T-helper 9 cell (primary cell): ENCODE data around the gene BTN1A1.
"Not testable (repeated sequence)": the region's sequence is repeated elsewhere in the genome, so short reads cannot be mapped to it uniquely, and the experiment has no call there.

Source experiments
- DNase-seq: peaks from one replicate; pipeline ENCODE4 v3.0.0-alpha.2; 2020
- total RNA-seq, 2 donors: gene quantifications; one replicate each; lab custom pipeline; 2026; lab: John Stamatoyannopoulos, UW

Gene BTN1A1, protein sequence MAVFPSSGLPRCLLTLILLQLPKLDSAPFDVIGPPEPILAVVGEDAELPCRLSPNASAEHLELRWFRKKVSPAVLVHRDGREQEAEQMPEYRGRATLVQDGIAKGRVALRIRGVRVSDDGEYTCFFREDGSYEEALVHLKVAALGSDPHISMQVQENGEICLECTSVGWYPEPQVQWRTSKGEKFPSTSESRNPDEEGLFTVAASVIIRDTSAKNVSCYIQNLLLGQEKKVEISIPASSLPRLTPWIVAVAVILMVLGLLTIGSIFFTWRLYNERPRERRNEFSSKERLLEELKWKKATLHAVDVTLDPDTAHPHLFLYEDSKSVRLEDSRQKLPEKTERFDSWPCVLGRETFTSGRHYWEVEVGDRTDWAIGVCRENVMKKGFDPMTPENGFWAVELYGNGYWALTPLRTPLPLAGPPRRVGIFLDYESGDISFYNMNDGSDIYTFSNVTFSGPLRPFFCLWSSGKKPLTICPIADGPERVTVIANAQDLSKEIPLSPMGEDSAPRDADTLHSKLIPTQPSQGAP
- total RNA-seq: 0 reads per million in 2 donors

DNA sequence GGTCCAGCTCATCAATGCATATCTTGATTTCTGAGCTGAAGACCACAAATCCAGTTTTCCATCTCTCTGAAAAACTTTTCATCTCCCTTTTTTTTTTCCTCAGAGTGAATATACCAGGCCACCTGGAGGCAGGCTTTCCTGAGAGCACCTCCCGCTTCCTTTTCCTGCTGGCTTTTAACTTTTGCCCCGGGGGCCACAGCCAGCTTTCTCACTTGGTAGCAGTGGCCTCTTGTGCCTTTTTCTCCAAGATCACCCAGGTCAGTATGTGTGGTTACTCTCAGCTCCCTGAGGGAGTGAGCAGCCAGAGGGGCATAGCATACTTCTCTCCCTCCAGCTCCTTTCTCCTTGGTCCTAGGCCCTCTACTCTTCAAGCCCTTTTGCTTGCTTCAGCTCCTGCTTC, at the start of gene BTN1A1:
Gene BTN1A1 (plus strand): TSS at position 202 of the 400 bp plus-strand sequence. CDS start 984 bp downstream, outside the sequence.
- no peak for DNase-seq

GRCh38 chr6:26452631-26453235, 47.4 kb upstream of the BTN1A1 start:
- no peak for DNase-seq

- no peak for DNase-seq
Measured at GRCh38 chr6:26454631-26455030, 45.5 kb upstream of the BTN1A1 start.

DNA sequence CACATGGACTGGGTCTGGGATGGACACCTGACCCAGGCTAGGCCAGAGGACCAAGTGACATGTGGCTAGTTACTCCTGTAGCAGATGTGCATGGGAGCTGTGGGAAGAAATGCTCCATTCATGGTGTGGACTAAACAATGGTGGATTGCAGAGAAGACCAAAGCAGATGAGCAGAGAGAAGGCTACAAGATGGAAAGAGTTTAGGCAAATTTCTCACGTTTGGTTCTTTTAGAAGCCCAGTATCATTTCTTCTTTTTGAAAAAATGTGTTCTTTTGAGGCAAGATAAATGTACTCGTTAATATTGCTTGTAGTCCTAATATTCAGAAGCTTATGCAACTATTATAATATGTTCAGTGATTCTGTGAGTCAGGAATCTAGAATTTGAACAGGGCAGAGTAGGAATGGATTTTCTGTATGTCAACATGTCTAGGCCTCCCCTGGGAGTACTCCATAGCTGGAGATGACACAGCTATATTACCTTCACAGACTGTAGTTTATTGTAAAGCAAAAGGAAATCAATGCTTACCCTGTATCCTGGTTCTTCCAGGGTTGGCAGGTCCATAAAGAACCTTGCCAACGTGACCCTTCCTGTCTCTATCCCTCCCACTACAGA, 44.6 kb upstream of the BTN1A1 start:
- DNase-seq: no peak

DNA sequence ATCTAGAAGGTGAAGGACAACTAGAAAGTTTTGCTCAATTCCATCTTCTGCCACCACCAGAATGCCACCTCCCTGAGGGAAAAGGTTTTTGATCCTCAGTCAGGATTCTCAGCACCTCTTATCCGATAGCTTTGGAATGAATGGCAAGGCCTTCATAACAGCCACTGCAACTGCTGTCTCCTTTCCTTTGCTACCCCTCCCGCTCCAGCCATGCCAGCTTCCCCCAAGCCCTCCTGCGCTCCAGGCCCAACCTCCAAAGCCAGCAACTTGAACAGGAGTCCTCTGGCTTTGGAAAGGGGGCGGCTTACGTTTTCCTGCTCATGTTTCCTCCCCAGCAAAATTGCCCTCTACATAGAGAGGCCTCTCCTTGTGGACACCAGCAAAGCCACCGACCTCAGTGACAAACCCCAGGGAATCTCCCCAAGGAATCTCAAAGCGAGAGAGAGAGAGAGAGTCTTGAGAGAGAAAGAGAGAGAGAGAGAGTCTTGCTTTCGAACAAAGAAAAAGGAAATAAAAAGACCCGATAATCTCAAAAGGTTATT, 42.8 kb upstream of the BTN1A1 start:
- DNase-seq: no peak

- peak; percentile 51 for DNase-seq
Measured at GRCh38 chr6:26457806-26458688, 42.1 kb upstream of the BTN1A1 start, which contains the start of gene BTN2A1. BTN2A1 (plus strand) TSS chr6:26457955; CDS start chr6:26458637, 682 bp downstream.

GRCh38 chr6:26459023-26459810, 40.9 kb upstream of the BTN1A1 start:
- DNase-seq: no peak

GRCh38 chr6:26461353-26461752, 38.8 kb upstream of the BTN1A1 start:
- not testable (repeated sequence) for DNase-seq

- DNase-seq: no peak
Measured at GRCh38 chr6:26464014-26464413, 36.1 kb upstream of the BTN1A1 start.

- DNase-seq: no peak
Measured at GRCh38 chr6:26464416-26465131, 35.5 kb upstream of the BTN1A1 start.

DNA sequence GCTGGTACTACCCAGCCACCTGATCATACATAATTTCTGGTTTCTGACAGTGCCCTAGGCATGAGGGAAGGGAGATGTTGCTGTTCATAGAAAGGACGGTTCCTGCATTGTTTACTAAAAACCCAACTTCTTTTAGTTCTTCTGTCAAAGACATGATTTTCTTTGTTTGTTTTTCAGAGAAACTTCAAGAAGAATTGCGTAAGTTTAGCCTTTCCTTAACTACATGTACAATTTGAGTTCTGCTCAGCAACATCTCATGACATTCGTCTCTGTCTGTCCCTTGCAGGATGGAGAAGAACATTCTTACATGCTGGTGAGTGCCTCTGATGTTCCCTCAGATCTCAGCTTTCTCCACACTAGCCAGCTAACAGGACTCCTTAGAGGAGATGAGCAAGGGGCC, 34.3 kb upstream of the BTN1A1 start:
- no peak for DNase-seq

DNA sequence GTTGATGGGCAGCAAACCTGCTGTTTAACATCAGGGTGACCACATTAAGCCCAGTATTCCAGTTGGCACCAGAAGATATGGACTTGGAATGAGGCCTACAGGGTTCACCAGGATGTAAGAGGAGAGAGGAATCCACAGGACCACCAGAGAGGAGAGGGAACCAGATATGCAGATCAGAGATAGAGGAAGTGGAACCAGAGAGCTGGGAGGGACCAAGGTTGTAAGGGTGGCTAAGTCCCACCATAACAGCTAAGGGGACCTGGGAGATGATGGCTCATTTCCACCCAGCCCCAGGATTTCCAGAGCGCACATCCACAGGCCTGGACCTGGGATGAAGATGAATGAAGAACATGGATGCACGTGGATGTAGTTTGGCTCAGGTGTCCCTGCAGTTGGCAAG, 31.3 kb upstream of the BTN1A1 start:
- no peak for DNase-seq

- no peak for DNase-seq
Measured at GRCh38 chr6:26470643-26471042, 29.5 kb upstream of the BTN1A1 start.

DNA sequence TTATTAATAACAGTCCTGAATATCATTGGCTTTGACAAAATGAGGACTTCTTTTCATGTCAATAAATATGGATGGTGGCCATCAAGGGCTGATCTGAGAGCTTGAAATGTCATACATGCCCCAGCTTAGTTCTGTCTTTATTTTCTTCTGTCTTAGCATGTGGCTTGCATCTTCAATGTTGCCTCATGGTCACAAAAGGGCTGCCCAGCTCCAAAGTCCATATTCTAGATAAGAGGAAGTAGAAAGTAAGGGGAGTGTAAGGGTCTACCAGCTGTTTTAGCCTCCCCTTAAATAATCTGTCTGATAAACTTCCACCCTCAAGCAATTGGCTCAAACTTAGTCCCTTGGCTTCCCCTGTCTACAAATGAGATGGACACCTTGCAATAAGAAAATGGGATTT, 28.1 kb upstream of the BTN1A1 start:
- DNase-seq: no peak

GRCh38 chr6:26472549-26473290, 27.4 kb upstream of the BTN1A1 start:
- no peak for DNase-seq

- no peak for DNase-seq
Measured at GRCh38 chr6:26473429-26473757, 26.7 kb upstream of the BTN1A1 start.

DNA sequence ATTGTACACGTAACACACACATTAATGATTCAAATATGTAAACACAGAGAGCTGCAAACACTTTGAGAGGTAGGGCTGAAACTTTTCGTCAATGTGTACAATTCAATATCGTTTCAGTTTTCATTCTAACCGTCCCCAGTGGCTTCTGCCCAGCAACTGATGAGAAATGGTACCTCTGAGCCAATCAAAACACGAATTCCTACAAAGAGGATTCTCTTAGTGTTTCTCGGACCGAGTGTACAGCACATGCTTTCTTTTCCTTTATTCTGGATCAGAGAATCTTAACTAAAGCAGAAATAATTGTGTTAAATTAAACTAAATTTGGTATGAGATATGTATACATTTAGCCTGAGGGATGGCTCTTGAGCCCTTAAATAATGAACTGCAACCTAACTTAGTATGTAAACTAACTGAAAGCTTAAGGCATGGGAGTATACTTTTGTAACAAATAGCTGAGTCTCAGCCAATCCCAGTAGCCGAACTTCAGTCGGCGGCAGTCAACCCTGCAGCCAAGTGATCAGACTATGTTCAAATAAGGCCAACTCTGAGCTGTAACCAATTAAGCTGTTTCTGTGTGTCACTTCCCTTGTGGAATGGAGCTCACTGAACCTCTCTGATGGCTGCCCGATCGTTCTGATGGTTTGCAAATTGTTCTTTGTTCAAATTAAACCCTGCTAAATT, 26.2 kb upstream of the BTN1A1 start:
- DNase-seq: peak; percentile 66

- no peak for DNase-seq
Measured at GRCh38 chr6:26474439-26474881, 25.6 kb upstream of the BTN1A1 start.
